Right atrium auricular region (tissue), 2 donors: ENCODE measurements around the gene XPC. TPM values are rescaled to one million over a fixed set of nuclear protein-coding genes. Genes with fewer than 3 reads are reported as not detected.

ENCODE experiments used
- DNase-seq: peaks from one replicate; pipeline ENCODE4 v3.0.0-alpha.2; 2019; ENCODE audit warnings: low spot score
- H3K27ac ChIP-seq, 2 donors: fragments of 200-600 bp; sonication (generic); 1 replicate in 1 of 2; 2 replicates in 1 of 2; pipeline ENCODE4 v1.5.1; 2016 to 2019
- H3K27me3 ChIP-seq, 2 donors: fragments of 200-600 bp; sonication (generic); one replicate each; pipeline versions ENCODE4 v1.5.1 to v1.6.0; 2017 to 2019
- H3K36me3 ChIP-seq: fragments of 200-600 bp; sonication (generic); one replicate; pipeline ENCODE4 v1.5.1; 2016
- H3K4me1 ChIP-seq, 2 donors: fragments of 200-600 bp; sonication (generic); one replicate each; pipeline versions ENCODE4 v1.5.1 to v1.6.0; 2017 to 2019
- H3K4me3 ChIP-seq, 2 donors: fragments of 200-600 bp; sonication (generic); 1 replicate in 1 of 2; 2 replicates in 1 of 2; pipeline ENCODE4 v1.5.1; 2017 to 2019; ENCODE audit warnings: mild to moderate bottlenecking in 1 of 2, moderate library complexity in 1 of 2
- H3K9me3 ChIP-seq, 2 donors: fragments of 200-600 bp; sonication (generic); one replicate each; pipeline ENCODE4 v1.5.1; 2019
- CTCF ChIP-seq, 2 donors: fragments of 200-600 bp; sonication (generic); IDR thresholded peaks; one replicate each; pipeline ENCODE4 v1.5.1; 2019; ENCODE audit warnings: antibody characterized with exemption in 2 of 2
- total RNA-seq, 2 donors: library from RNA; depleted of rRNA; stranded (reverse); fragments of >200 nt; gene quantifications; one replicate each; pipeline ENCODE4 v1.1.0, GENCODE V29; 2016

The XPC gene
- total RNA-seq, 2 donors from 2014 or later = 15.7 to 18.3 TPM

- no peak overlapping the region for H3K27ac ChIP-seq
- H3K4me3 ChIP-seq = no peak overlapping the region
- H3K36me3 ChIP-seq = peaks cover 51% of the 10 kb centered on the region
- no peaks in the 10 kb centered on the region for H3K9me3 ChIP-seq
- H3K27me3 ChIP-seq = no peaks in the 10 kb centered on the region
- DNase-seq = peak; percentile 43
- TF ChIP-seq CTCF (IDR thresholded peaks at IDR 0.05) = no peak
- H3K4me1 ChIP-seq = peaks cover 0 to 22% of the 10 kb centered on the region in 2 donors
These were observed 27.7 kb downstream of the XPC start for GRCh38 chr3:14150491-14151230.

GRCh38 chr3:14150078-14150477, 28.3 kb downstream of the XPC start:
- Histone ChIP-seq H3K36me3 (peaks cover 51% of the 10 kb centered on the region), H3K4me3 (no peak overlapping the region), H3K27ac (no peak overlapping the region), H3K4me1 (peaks cover 0 to 28% of the 10 kb centered on the region in 2 donors), H3K9me3 (no peaks in the 10 kb centered on the region), H3K27me3 (no peaks in the 10 kb centered on the region)
- no peak for TF ChIP-seq CTCF (IDR thresholded peaks at IDR 0.05)
- peak; percentile 51 for DNase-seq

DNA sequence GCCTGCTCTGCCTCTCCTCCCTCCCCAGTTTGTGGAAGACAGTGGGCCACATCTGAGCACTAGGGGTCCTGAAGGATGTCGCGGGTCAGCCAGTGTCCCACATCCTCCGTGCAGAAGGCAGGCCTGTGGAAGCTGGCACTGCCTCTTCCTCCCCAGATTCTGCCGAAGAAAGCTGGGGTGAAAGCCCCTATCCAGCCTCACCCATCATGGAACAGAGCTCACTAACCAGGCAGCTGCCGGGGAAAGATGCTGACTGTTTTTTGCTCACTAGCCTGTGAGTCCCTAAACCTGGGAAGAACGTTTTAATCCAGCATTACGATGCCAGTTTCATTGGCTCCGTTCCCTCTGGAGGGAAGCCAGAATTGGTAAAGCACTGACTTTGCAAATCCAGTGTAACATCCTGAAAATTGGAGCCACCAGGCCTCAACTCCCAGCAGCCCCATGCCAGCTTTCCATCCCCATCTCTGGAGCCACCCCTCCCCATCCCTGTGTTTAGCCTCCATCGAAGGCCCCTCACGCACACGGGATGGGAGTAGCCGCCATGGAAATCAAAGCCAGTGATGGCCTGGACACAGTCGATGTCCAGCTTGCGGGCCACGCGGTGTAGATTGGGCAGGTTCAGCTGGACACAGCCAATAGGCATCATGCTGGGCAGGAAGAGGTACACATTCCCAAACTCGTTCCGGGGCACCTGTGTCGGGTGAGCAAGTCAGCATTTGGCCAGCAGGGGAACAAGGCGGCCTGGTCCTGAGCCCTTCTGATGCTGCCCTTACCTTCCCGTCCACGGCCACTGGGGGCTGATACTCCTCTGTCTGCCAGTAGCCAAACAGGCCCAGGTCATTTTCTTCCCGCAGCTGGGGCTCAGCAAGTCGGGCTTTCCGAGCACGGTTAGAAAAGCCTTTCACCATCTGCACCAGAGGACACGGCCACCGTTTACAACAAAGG, 30.1 kb downstream of the XPC start:
- Histone ChIP-seq H3K4me1 (peaks cover 0 to 44% of the 10 kb centered on the region in 2 donors), H3K9me3 (no peaks in the 10 kb centered on the region), H3K4me3 (no peak overlapping the region), H3K27me3 (no peaks in the 10 kb centered on the region), H3K27ac (peak overlapping the region in 1 of 2 donors; percentile 26), H3K36me3 (peaks cover 49% of the 10 kb centered on the region)
- no peak for TF ChIP-seq CTCF (IDR thresholded peaks at IDR 0.05)
- peak; percentile 58 for DNase-seq

DNA sequence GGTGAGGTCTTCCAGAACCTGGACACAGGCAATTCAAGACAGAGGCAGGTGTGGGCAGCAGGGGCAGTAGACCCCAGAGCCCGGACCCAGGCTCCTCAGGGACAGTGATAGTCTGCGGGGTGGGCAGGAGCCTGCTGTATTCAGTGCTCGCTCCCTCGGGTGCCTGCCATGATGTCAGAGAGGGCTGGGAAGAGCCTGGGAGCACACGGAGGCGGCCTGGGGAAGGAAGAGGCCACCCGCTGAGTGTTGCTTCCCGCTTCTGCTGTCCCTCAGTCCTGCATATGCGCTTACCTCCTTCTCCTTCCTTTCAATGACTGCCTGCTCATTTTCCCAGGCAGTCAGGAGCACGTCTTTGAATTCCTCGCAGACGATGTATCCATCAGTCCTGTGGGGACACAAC, 30.8 kb downstream of the XPC start:
- H3K36me3 ChIP-seq = peaks cover 42% of the 10 kb centered on the region
- DNase-seq = peak; percentile 47
- H3K27ac ChIP-seq = peak overlapping the region in 1 of 2 donors; percentile 26
- H3K27me3 ChIP-seq = no peaks in the 10 kb centered on the region
- no peak overlapping the region for H3K4me3 ChIP-seq
- no peaks in the 10 kb centered on the region for H3K9me3 ChIP-seq
- no peak for TF ChIP-seq CTCF (IDR thresholded peaks at IDR 0.05)
- H3K4me1 ChIP-seq = peaks cover 0 to 51% of the 10 kb centered on the region in 2 donors

DNA sequence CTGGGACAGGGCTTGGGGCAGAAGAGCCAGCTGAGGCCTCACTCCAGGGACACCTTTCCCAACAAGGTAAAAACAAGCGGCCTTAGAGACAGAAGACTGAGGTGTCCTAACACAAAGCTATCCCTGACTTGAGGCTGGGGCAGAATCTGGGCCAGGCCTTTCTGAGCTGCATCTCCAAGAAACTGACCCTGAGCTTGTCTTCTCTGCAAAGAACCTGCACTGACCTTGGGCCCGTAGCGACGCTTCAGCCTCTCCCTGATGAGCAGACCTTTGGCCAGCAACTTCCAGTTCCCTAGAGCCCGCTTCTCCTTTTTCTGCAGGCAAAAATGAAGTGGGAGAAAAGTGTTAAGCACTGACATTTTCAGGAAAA, 31.4 kb downstream of the XPC start:
- no peak for DNase-seq
- H3K4me1 ChIP-seq = peaks cover 0 to 57% of the 10 kb centered on the region in 2 donors
- no peak for TF ChIP-seq CTCF (IDR thresholded peaks at IDR 0.05)
- H3K9me3 ChIP-seq = no peaks in the 10 kb centered on the region
- peak overlapping the region; percentile 86 to 93 for H3K27ac ChIP-seq
- H3K4me3 ChIP-seq = no peak overlapping the region
- no peaks in the 10 kb centered on the region for H3K27me3 ChIP-seq
- peaks cover 42% of the 10 kb centered on the region for H3K36me3 ChIP-seq
